Esophagus squamous epithelium (tissue), 4 donors: ENCODE results near the gene TPRG1.

Experiments
- CTCF ChIP-seq, 6 experiments: fragments of 450-650 bp in 4 of 6; fragments of 200-600 bp in 2 of 6; sonication (generic) in 2 of 6; IDR thresholded peaks; one replicate each; pipeline ENCODE4 v1.5.1; 2016 to 2019; ENCODE audit warnings: antibody characterized with exemption in 6 of 6, mild to moderate bottlenecking in 4 of 6, moderate library complexity in 4 of 6
- POLR2A ChIP-seq, 4 donors: fragments of 450-650 bp; IDR thresholded peaks; one replicate each; pipeline ENCODE4 v1.6.1; 2017; ENCODE audit warnings: antibody characterized with exemption in 4 of 4, mild to moderate bottlenecking in 4 of 4, moderate library complexity in 3 of 4

- TF ChIP-seq CTCF (IDR thresholded peaks at IDR 0.05) (no peak), POLR2A (IDR thresholded peaks at IDR 0.05) (no peak)
Measured at GRCh38 chr3:189225431-189225830, 53.7 kb downstream of the TPRG1 start.
